Cerebellar cortex (tissue), 1 donor: ENCODE data around the gene UMPS.
"Not testable (repeated sequence)": the region's sequence is repeated elsewhere in the genome, so short reads cannot be mapped to it uniquely, and the experiment has no call there.

ENCODE experiments used
- DNase-seq: peaks from one replicate; pipeline ENCODE4 v3.0.0-alpha.2; 2015; ENCODE audit warnings: low spot score

UMPS gene

DNA sequence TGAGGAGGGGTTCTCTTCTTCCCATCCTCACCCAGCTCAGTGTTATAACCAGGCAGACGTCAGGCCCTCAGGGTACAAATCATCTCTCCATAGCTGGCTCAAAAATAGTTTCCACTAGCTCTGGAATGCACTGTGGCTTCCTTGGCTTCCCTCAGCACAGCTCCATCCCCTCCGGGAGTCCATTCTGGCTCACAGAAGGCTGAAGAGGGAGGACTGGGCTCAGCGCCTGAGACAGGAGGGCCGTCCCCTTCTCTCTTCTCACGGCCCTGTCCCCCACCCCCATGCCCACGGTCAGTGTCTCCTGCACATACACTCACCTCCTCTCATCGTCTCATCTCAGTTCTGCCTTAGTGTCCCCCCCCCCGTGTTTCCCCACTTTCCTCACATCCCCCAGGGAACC is 50.1 kb downstream of the UMPS start:
- DNase-seq: peak; percentile 67

DNA sequence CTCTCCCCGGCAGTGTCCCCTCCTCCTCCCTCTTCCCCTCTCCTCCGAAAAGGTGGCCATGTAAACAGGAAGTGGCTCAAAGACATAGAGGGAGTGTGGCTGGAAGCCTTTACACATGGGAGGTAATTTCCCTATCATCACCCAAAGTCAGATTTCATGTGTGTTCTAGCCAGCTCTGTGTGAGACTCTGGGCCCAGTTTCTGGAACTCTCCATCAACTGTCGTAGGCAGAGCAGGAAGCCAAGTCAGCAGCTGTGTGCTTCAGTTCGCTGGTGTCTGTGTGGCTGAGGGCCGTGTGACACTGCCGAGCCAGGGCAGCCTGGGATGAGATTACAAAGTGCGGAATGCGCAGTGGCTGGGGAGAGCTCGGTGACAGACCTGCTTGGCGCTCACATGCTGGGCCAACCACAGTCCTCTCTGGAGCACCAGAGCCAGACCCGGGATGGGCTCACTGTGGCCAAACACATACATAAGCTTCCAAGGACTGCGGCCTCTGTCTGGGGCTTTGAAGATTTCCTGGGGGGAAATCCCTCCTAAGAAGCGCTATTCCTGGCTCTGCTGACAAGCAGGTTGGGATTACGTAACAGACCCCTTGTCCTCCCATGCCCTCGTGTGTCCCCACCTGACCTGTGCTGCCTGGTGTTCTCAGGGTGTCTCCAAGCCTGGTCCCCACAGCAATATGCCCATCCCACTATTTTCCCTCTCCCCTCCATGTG is 50.7 kb downstream of the UMPS start:
- peak; percentile 84 for DNase-seq

DNA sequence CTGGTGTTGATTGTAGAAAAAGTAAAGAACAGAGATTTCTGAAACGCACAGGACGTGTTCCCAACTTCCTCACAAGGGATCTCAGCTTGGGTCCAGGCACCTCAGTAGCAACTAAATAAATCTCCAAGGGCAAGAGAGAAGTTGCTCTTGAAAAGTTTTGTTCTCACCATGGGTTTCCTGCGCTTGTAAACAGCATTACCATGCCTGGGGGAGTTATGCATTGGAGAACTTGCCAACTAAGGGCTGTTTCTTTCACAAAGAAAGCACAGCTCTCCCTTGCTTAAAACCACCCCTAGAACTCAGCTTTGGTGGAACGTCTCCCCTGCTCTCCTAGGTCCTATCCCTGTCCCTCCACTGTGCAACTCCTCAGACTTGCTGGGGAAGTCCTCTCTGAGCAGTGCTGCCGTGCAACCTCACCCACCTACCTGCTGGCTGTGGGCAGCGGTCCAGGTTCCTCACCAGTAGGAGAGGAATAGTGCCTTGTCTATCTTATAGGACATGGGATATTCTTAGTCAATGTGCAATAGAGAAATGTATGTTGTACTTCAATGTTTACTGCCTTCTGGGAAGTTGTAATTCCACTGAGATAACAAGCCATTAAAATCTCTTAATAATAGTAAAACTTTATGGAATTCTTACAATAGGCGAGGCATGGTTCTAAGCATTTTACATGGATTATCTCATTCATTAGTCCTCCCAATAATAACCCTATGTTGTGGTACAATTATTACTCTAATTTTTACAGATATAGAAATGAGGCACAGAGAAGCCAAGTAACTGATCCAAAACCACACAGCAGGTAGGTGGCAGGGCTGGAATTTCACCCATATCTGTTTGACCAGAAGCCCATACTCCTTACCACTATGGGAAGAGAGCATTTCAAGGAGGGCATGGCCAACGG is 51.5 kb downstream of the UMPS start:
- no peak for DNase-seq

GRCh38 chr3:124782377-124782712 is 52.1 kb downstream of the UMPS start:
- not testable (repeated sequence) for DNase-seq

GRCh38 chr3:124783696-124784095 is 53.4 kb downstream of the UMPS start:
- no peak for DNase-seq

- no peak for DNase-seq
Measured at GRCh38 chr3:124784686-124785382, 54.6 kb downstream of the UMPS start.

- no peak for DNase-seq
Measured at GRCh38 chr3:124785973-124786372, 55.7 kb downstream of the UMPS start.

DNA sequence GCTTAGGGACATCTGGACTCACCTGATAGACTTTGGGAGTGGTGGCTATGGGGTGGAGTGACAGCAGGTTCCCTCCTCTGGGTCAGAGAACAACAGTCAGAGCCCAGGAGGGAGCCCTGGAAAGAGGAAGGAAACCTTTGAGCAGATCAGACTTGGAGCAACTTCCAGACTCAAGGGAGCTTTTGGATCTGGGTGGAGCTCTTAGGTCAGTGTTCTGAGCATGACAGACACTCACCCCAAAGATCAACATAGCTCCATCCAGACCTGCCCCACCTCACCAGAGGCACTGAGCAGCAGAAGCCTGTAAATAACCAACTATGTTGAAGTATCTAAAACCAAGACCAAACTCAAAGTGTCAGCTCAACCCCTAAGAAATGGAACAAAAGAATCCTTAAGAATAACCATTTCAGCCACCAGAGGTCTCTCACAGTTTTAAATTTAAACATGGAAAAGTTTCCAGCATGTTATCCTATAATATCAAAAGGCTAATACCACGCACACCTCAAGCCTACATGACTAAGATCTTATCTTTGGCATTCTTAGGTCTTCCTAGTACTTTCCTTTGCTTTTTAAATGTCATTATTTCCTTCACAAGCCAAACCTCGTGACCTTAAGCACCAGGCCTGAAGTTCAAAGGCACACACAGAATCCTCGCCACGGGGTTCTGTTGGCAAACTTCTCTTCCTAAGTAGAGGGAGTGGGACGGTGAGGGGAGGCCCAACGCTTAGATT is 56.4 kb downstream of the UMPS start:
- no peak for DNase-seq

GRCh38 chr3:124787476-124788195 is 57.4 kb downstream of the UMPS start:
- no peak for DNase-seq

DNA sequence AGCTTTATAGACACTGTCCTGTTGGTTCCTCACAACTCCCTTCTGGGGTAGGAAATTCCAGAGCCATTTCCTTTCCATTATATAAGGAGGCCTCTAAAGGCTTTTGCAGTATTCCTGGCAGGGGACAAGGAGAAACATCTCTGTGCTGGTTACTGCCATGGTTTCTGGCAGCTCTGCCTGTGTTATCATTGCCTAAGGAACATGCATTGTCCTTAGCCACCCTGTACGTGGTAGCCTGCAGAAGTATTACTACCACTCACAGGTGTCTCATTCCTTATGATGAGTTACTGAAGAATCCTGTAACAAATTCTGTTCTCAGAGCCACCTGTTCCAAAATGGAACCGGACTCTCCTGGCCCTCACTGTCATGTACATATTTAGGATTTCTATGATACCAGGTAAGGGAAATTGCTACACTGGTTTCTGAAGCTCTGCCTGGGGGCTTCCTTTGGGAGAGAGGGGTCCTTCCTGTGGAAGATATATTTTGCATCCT is 58.0 kb downstream of the UMPS start:
- DNase-seq: no peak

DNA sequence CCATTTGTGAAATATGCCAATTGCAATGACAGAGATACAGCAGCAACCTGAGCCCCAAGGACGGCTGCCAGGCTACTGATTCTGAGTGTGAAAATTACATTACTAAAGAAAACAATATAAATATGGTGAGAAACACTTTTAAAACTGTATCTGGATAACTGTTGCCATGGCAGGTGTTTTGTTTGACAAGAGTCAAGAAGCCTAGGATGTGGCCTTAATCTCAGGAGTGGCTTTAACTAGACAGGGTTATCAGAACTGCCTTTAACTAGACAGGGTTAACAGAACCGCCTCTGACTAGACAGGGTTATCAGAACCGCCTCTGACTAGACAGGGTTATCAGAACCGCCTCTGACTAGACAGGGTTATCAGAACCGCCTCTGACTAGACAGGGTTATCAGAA is 58.9 kb downstream of the UMPS start:
- DNase-seq: not testable (repeated sequence)

- no peak for DNase-seq
Measured at GRCh38 chr3:124791142-124791541, 60.9 kb downstream of the UMPS start.

DNA sequence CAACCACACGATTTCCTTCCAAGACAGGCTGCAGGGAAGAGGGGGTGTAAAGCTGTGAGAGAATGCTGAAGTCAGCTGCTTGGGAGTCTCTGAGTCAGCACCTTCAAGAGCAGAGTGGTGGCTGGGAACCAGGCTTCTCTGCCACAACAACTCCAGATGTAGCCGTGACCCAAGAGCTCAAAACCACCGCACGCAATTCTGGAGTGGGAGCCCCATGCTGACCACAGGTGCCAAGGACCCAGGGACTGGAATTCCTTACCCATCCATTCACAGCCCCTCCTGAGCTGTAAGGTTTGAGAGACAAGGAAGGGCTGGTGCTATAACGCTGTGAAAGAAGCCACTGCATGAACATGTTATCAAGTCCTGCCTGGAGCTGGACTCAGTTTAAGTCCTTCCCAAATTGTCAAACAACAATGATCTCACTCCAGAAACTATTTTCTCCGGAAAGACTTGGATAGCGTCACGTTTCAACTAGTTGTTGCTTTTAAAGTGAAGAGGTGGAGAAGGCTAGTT is 61.4 kb downstream of the UMPS start:
- DNase-seq: no peak

GRCh38 chr3:124792341-124793040 is 62.2 kb downstream of the UMPS start:
- no peak for DNase-seq

DNA sequence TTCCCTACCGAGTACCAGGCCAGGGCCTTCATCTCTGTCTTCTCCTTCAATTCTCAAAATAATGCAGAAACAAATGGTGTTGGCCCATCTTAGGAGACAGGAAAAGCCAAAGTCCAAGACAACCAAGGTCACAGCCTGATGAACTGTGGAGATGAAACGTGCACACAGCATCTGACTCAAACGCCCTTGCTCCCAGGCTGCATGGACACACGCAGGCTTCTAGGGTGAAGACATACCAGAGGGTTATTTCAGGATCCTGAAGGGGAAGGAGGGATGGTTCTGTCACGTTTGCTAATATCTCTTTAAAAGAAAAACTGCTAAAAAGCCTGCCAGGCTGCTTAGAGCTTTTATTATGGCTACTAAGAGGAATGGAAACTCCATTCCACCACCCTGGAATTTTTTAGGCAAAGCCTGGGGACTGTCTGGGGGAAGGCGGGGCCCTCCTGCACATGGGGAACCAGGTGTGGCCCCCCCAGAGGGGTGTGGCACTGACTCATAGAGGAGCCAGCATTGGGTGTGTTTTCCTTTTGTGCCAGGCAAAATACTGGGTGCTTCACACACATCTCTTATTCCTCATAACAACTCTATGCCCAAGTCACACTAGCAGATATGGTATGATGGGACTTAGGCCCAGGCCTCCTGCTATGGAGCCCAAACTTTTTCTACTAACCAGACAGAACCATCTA is 62.9 kb downstream of the UMPS start:
- DNase-seq: no peak

DNA sequence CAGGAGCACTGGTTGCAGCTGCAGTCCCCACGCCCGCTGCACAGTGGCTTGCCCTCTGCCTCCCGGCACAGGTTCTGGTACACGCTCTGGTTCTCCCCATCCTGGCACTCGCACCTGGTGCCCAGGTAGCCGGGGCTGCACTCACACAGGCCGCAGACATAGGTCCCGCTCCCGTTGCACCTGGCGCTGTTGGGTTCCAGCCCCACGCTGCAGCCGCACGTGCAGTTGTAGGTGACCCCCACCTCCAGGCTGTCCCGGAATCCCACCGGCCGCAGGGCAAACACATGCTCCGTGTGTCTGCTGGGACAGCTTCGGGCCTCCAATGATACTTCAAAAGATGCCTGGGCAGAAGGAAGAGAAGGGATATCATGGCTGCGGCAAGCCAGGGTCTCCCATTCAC is 66.2 kb downstream of the UMPS start:
- no peak for DNase-seq

GRCh38 chr3:124797426-124797945 is 67.2 kb downstream of the UMPS start:
- DNase-seq: peak; percentile 57
